Fibroblast of lung (primary cell): ENCODE measurements around the gene VWA5B1.

Source experiments
- CTCF ChIP-seq, 2 donors: IDR thresholded peaks in 1 of 2; conservative IDR thresholded peaks in 1 of 2; 1 replicate in 1 of 2; 2 replicates in 1 of 2; pipeline ENCODE4 v1.5.1; 2011 to 2012; ENCODE audit warnings: low read length in 2 of 2, control low read depth in 1 of 2, inconsistent platforms in 1 of 2, low read depth in 1 of 2, mild to moderate bottlenecking in 1 of 2
- EZH2 ChIP-seq: IDR thresholded peaks from 2 replicates; pipeline ENCODE4 v1.5.1; 2012; ENCODE audit warnings: low read length, control low read depth, mild to moderate bottlenecking; ENCODE audit errors: missing control alignments

DNA sequence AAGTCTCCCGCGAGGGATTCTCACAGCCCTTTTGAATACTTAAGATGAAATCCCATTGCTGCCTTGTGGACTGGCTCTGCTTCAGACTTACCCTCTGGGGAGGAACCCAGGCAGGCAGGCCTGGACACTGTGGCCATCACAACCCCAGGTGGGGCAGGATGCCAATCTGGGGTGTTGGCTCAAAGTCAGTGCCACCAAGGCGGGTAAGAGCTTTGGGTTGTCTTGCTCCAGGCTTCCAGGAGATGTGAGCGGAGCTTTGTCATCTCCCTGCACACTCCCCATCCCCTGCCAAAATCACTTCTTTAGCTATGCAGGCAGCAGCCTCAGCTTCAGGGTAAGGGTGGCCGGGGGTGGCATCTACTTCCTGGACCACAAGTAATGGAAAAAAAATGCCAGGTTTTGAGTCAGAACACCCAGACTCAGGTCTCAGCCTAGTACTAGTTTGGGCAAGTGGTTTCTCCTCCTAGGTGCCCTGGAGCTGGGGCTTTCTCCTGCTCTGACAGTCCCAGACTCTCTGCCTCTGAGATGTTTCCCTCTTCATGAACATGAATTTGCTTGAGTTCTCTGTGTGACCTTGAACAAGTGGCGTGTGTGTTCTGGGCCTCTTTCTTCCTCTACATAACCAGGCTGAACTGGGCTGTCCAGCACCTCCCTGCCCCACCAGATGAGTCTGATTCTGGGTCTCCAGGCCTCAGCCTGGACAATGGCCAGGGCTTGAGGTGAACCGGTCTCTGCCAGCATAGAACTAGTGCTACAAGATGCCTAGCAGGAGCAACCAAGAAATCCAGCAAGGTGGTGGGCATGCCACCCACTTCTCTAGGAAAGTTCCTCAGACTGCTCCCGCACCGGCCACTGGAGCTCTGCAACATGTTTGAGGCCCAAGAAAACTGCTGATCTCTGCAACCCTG, 65.4 kb downstream of the VWA5B1 start:
- TF ChIP-seq CTCF (conservative IDR thresholded peaks at IDR 0.05 in 1 of 2, IDR thresholded peaks at IDR 0.05 in 1 of 2; ENCODE audit: low read depth in 1 of 2, low read length in 2 of 2) (no peak), EZH2 (no peak)
